GM23248 (cell line): ENCODE results near the gene FADD.

ENCODE experiments used
- EZH2 ChIP-seq: fragments of 200-600 bp; sonication (generic); IDR thresholded peaks from 2 replicates; pipeline ENCODE4 v1.6.1; 2018; ENCODE audit warnings: antibody characterized with exemption, mild to moderate bottlenecking; ENCODE audit not compliant: insufficient read depth, poor library complexity, severe bottlenecking
- EZH2phosphoT487 ChIP-seq: fragments of 200-600 bp; sonication (generic); IDR thresholded peaks from 2 replicates; pipeline ENCODE4 v1.6.1; 2018; ENCODE audit warnings: antibody characterized with exemption, moderate library complexity, mild to moderate bottlenecking, low read depth; ENCODE audit not compliant: insufficient read depth

- TF ChIP-seq EZH2, result no peak
- TF ChIP-seq EZH2phosphoT487, result no peak
Measured at GRCh38 chr11:70205766-70206165, 2.7 kb downstream of the FADD start.
